ENCODE results near the gene EFCAB6.

EFCAB6 gene

DNA sequence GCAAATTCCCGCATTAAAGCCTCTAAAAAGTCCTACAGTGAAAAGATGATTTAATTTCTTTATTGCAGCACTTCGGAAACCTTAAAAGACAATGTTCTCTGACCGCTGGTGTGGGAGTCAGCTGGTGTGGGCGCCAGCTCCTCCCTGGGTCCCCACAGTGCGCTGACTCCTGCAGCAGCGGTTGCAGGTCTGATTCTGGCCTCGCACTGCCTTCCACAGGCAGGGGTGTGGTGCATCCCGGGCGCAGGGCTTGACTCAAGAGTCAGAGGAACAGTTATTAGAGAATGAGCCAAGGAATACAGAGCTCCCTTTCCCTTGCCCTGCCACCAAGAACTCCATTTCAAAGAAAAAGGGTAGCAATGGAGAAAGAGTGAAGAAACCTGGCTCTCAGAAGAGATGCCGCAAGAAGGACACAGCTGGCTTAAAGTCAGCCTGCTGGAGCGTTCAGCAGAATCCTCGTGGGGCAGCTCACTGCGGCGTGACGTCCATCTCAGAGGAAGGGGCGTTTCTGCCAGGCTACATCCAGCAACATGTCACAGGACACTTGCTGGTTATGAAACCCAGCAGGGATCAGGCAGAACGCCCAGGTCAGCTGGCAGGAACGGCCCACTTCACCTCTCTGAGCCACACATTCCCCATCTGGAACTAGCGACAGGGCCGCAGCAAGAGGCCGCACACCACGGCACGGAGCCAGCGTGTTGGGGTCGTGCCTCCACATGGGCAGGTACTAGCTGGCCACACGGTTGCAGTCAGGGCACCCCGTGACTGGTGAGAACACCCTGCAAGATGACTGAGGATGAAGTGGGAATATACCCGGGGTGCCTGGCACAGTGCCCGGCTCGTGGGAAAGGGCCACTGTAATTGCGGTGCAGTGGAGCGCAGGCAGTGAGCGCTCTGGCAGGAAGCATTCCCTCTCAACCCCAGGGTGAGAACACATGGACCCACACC, 18.1 kb upstream of the EFCAB6 start:
- no peak for DNase-seq

DNA sequence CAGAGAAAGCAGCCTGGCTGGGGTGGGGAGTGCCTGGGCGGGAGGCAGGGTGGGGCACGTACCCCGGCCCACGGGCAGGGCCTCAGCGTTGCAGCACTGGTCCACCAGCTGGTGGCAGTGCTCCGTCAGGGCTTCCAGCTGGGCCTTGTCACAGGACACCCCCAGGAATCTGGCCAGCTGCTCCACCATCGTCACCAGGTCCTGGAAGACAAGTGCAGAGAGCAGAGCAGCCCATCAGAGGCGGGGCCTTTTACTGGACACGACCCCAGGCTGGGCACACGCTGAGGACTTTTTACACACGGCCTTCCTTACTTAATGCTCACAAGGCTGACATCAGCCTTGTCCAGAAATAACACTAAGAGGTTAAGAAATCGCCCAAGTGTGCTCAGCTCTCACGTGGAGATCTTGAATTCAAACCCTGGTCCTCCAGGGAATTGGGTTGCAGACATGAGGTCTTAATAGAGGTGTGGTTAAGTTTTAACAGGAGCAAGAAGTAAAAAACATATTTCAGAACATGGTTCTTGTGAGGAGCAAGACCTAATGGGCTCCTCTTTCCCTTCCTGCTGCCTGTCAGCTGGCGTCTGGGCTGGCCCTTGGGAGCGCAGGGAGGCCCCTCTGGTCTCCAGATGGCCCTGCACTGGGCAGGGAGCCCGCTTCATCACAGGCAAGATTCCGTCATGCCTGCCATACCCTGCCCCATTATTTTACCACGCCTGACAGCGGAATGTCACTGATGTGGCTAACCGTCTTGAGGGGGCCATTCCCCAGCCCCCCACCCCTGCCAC, 17.1 kb upstream of the EFCAB6 start:
- peak; percentile 49 for DNase-seq

DNA sequence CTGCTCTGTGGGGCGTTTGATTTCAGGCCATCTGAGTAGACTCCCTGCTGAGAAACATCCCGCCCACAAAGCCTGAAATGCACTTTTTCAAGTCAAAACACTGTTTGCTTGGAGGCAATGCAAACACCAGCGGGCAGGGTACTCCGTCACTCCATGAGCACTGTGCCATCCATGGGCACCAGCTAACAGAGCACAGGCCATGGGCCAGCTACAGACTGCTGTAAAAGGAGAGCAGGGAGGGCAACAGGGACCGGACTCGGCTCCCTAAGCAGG, 16.6 kb upstream of the EFCAB6 start:
- no peak for DNase-seq

DNA sequence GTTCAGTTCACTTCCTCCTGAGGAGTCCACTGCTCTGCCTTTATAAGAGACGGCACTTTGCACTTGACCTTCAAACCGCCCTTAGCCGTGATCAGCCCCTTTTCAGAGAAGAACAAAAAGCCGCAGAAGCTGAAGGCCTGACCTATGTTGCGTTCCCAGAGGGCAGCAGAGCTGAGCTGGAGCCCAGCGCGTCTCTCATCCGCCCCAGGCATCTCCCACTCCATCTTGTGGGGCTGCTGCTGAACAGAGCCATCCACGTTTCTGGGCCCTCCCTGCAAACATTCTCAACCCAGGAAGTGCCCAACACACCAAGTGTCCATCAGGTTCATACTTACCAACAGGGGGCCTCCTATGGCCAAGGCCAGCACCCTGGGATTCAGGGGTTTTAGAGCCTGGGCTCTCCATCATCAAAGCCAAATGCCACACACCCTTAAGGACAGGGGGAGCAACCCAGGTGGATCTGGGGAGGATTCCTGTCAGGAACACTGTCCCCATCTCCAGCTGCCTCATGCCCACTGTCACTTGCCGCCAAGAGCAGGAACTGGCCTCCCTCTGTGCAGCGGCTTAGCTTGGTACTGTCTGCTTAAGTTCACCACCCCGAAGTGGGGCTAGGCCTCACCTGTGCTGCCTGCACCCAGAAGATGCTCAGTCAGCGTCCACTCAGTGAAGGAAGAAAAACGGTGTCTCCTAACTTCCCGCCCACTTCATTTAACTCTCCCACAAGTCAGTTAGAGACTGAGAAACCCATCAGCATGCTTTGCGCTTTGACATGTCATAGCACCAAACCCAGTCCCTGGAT, 16.0 kb upstream of the EFCAB6 start:
- no peak for DNase-seq

DNA sequence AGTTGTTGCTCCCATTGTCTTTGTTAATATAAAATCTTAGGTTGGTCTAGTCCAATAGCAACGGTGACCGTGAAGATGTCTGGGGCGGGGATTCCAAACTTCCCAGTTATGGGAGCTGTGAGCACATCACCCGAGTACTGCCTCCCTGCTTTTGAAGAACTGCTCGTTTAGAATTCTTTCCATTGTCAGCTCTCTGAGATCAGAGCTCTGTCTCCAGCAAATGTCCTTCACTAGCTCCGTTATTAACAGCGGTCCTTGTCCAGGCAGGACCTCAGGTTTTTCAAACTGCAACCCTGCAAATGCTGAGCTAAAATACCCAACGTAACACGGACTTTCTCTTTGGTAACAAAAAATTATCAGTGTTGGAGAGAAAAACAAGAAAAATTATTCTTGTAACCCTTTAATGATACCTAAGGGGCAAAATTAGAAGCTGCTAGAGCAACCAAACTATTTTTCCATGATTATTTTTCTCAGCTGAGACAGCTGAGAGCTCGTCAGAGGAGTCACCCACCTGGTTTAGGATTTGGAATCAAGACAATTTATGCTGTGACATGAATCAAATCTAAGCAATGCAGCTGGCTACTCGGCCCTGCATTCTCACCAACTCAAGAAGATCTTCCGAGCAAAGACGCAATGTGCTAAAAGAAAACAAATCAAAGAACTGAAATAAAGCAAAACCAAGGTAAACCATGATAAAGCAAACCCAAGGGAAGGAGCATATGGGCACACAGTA, 15.1 kb upstream of the EFCAB6 start:
- no peak for DNase-seq

DNA sequence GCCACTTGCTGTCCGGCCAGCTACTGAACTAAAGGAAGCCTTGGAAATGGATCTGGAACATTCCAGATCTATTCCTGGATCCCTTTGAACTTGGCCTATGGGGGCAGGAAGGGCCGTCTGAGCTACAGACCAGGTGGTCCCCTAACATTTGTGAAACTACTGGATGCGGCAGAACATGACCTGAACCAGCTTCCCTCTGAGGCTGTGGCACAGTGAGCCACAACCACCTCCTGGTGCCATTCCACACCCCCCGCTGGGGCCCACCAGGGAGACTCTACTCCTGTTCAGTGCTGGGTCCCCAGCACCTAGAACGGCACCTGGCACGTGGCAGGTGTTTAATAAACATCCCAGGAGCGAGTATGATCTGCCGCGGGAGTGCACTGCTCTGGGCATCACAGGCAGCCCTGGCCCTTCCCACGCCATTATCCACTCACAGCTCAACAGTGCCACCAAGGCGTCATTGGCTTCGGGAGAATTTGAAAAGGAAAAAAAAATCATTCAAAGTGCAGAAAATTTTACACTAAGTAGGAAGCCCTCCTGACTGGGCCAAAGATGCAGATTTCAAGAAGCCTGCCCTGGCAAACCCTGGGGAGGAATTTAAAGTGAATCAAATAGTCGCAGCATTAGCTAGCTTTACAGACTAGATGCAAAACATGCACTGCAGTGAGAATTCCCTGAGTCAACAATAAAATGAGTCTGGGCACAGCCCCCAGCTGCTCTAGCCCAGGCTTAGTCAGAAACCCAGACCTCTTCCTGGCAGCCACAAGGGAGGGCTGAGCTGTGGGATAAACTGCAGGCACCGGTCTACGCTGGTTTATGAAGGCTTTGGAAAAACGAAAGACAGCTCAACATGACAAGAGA, 14.3 kb upstream of the EFCAB6 start:
- peak; percentile 43 for DNase-seq

DNA sequence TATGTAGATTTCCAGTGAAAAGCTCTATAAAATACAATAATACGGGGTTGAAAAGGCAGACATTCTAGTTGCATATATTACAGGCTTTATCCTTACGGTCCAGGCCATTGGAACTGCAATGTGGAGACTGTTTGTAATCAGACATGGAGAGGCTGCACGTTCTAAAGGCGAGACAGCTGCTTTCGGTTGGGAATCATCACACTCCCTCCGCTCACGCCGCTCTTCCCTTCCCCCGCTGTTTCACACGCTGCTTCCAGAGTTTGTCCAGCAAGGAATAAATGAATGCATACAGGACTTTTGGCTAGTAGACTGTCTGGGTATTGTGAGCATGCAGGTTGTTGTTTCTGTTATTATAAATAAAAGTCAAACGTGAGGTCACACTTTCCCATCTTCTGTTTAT, 13.5 kb upstream of the EFCAB6 start:
- no peak for DNase-seq

DNA sequence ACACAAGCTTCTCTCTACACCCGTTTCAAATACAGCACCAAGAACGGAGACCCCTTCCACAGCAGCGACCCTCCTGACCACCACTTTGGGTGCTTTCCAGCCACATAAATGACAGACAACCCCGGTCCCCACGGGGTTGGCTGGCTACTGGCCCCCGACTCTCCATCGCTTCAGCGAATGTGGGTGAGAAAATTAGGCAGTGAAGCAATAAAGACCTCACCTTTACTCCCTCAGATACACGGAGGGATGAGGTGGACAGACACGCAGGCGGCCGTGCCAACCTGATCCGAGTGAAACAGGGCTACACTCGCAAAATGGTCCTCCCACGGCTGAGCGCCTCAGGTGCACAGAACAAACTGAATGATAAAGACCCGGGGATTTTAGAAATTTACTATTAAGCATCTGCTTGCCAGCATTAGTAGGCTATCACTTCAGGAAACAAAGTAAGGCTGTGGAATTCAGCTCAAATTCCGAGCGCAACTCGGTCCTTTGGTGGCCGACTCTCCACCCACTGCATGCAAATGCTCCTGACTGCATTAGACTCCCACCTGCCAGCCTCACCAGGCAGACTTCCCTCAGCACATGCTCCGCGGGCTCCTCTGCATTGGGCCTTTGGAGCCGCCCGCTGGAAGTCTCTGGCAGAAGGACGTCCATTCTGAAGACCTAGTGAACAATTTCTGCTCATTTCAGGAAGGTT, 12.8 kb upstream of the EFCAB6 start:
- no peak for DNase-seq

DNA sequence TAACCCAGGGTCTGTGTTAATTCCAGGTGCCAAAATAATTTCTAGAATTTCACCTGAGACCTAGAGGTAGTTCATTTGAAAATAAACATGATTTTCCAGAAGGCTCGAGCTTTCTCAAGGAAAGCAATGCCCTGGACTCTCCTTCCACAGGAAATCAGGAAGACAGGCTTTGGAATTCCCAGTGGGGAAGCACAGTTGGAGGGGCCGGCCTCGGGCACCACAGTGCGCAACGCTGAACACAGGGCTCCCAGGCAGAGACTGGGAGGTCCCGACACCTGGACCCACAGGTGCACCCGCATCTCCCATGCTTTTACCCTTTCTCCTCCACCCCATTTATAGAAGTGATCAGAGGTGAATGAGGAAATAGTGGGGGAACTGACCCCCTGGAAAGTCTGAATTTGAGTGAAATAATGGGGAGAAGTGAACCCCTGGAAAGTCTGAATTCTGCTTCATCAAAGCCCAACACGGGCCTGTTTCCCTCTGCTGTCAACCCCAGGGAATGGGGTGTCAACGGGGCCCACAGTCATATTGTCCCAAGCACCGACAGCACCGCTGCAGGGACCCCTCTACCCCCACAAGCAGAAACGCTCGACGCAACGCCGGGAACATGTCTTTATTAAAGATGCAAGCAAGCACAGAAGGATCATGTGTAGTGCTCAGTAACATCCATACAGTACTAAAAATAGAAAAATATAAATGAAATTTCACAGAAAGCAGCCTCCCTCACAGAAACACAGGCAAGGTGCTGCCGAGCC, 12.0 kb upstream of the EFCAB6 start:
- no peak for DNase-seq

DNA sequence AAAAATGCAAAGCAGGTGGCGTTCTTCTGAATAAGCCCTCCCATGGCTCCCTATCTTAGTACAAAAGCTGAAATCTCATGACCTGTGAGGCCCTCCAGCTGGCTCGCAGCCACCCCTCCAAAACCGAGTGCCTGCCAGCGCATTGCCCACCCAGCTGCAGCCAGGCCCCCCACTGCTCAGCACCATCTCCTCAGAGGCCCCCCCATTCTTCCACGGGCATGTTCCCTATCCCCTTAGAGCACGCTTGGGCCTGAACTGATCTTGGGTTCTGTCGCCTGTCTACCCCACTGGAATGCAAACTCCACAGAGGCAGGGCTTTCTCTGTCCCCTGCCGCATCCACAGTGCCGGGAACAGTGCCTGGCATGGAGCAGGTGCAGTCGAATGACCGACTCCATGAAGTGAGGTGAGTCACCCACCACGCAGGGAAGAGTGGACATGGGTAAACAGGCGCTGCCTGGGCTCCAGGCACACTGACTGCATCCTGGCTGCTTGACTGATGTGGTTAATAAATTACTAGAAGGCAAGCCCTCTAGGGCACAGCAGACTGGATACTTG, 11.3 kb upstream of the EFCAB6 start:
- no peak for DNase-seq

DNA sequence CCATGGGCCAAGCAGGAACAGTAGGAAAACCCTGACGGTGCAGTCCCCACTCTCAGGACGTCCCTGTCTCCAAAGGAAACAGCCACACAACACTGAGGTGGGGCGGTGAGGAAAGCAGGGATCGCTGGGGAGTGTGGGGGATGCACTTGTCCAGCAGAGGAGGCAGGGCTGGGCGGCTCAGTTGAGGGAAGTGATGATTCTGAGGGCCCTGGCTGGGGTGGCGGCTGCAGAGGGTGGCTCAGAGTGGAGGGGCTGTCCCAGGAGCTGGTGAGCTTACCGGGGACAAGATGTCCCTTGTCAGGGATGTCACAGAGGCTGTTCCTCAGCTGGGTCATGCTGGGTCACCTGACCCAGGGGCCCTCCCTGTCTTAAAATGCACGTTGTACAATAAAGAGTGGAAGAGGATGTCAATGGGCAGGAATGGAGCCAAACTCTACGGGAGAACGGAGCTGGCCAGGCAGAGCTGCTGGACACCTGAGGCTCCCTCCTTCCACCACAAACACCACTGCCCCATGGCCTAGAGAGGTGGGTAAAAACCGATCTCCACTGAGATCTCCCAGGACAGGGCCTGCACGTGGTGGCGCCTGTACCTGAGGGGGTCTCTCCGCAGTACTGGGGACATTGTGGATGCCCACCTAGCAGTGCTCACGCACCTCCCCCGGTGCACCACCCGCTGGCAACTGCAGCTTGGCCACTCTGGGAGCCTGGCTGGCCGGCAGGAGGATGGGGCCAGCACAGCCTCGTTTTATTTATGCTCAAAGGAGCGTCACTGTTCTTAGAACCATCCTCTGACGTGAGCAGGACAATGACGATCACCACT, 9.7 kb upstream of the EFCAB6 start:
- DNase-seq = no peak

DNA sequence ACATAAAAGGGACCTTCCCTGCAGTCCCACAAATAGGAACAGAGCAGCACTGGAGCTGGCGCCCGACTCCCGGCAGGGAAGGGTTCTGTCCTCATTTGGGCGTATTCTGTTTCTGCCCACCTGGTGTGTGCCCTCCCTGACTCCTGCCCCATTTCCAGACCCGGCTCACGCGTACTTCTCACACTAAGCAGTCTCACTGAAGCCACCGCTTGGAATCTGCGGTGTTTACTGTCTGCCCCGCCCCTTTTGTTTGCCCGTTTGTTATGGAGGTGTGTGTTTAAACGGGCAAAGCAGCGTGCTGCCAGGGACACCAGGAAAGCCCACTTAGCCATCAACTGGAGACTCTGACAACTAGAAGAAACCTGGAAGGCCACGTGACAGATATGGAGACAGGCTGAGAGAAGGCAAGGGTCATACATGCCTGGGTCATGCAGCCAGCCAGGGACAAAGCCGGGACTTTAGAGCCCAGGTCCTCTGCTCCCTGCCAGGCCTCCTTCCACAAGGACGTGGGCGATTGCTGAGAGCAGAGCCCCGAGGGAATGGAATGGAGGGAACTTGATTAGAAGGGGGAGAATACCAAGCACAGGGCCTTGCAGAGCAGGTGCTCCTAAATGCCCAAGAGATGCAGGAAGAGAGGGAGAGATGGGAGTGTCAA, 8.7 kb upstream of the EFCAB6 start:
- no peak for DNase-seq

DNA sequence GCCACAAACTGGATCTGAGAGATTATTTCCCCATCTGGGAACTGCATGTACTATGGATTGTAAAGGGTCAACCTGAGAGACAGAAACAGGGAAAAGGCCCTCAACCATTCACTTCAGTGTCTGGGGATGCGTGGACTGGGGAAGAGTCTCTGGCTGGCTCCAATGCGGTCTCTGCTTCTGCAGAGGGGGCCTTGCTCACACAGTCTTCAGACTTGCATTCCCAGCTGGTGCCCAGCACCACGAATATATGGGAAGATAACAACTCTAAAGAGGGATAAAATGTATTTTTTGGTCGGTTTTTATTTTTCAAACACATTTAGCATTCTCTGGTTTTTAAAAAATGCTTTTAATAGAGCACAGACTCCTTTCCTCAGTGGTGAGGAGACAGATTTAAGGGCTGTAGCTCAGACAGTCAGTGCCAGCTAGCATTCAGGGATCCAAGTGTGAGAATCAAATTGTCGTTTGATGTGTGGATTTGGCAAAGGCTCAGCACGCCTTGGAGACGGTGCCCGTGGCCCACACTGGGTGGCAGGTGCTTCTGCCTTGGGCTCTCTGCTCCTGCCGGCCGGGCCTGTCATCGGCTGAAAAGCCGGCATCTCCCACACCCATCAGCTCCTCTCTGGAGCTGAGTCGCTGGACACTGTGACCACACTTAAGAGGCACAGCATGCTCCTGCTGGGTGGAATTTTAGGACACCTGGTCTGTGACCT, 8.0 kb upstream of the EFCAB6 start:
- no peak for DNase-seq

DNA sequence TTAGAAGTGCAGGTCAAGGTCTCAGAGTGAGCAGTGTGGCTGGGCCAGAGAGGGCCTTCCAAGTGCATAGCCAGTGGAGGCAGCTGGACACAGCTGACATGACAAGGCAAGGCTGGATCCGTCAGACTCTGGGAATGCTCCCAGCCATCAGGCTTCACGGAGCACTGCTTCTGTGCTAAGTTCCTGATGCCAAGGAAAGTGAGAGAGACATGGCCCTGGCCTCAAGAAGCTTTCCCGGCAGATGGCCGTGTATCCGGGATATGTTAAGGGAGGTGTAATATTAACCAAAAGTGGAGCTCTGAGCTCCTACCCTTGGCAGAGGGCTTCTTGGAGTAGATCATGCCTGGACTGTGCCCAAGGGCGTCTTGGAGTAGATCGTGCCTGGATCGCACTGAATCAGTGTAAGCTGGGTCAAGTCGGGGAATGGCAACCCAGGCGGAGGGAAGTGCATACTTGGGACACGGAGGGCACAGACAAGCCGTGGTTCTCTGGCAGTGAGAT, 7.4 kb upstream of the EFCAB6 start:
- DNase-seq = no peak

DNA sequence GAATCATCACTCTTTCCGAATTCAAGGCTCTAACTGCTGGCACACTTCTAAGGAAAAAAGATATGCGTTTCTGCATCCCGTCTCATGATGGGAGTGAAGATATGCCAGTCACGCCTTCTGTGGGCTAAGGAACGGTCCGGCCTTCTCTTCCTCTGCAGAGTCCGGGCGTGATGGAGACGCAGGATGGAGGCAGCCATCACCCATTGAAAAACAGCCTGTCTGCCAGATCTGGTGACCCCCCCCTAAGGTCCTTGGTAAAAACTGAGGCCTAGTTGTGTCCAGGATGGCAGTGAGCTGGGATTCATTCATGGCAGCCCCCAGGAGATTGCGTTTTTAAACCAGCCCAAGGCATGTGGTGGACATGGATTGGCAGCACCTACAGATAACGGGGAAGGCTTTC, 6.9 kb upstream of the EFCAB6 start:
- DNase-seq = no peak

DNA sequence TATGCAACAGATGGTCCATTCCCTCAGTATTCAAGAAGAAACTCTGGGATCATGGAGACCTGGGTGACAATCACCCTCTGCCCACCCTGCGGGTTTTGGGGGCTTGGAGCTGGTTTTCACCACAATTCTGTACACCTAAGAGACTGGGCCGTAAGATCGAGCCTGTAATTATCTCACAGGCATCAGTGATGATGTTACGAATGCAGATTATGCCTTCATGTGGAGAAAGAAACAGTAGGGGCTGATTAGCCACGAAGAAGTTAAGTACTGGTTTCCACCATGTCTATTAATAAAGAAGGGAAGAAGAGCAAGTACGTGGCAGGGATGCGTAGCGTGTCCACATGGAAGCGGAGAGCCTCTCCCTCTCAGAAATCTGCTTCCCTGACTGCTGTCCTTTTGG, 5.3 kb upstream of the EFCAB6 start:
- DNase-seq = no peak

DNA sequence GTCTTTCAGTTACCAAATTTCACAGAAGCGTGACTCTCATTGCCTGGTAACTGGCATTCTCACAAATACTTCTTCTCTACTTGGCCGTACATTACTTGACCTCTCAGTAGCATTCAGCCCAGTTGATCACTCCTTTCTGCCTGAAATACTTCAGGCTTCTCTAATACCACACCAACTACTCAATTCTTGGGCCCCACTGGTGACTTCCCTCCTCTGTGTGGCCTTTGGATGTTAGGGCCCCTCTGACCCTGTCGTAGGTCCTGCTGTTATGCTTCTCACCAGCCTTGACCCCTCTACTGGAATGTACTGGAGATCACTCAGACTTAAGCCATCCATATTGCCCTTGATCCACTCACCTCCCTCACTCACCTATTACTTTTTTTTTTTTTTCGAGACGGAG, 2.2 kb upstream of the EFCAB6 start:
- no peak for DNase-seq

DNA sequence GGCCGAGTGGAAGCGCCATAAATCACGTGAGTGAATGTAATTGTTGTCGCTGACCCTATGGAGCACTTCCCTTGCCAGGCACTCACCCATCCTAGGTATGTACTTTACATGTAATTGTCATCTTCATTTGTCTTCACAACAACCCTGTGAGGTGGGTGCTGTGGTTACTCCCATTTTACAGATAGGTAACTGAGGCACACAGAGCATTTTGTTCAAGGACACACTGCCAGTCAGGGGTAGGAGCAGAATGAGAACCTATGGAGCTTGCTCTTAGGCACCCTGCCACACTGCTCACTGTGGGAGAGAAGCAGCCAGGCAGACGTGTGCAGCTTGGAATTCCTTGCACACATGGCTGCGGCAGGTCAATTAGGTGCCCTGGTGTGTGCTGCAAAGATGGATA, 785 bp upstream of the EFCAB6 start:
- DNase-seq = no peak

Data from NCI-H2171 (cell line).